ENCODE results near the gene PACC1.
"Not testable (repeated sequence)": the region's sequence is repeated elsewhere in the genome, so short reads cannot be mapped to it uniquely, and the experiment has no call there.

PACC1 gene

DNA sequence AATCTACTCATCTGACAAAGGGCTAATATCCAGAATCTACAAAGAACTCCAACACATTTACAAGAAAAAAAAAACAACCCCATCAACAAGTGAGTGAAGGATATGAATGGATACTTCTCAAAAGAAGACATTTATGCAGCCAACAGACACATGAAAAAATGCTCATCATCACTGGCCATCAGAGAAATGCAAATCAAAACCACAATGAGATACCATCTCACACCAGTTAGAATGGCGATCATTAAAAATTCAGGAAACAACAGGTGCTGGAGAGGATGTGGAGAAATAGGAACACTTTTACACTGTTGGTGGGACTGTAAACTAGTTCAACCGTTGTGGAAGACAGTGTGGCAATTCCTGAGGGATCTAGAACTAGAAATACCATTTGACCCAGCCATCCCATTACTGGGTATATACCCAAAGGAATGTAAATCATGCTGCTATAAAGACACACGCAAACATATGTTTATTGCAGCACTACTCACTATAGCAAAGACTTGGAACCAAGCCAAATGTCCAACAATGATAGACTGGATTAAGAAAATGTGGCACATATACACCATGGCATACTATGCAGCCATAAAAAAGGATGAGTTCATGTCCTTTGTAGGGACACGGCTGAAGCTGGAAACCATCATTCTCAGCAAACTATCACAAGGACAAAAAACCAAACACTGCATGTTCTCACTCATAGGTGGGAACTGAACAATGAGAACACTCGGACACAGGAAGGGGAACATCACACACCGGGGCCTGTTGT is 18.8 kb downstream of the PACC1 start:
- not testable (repeated sequence) for DNase-seq

DNA sequence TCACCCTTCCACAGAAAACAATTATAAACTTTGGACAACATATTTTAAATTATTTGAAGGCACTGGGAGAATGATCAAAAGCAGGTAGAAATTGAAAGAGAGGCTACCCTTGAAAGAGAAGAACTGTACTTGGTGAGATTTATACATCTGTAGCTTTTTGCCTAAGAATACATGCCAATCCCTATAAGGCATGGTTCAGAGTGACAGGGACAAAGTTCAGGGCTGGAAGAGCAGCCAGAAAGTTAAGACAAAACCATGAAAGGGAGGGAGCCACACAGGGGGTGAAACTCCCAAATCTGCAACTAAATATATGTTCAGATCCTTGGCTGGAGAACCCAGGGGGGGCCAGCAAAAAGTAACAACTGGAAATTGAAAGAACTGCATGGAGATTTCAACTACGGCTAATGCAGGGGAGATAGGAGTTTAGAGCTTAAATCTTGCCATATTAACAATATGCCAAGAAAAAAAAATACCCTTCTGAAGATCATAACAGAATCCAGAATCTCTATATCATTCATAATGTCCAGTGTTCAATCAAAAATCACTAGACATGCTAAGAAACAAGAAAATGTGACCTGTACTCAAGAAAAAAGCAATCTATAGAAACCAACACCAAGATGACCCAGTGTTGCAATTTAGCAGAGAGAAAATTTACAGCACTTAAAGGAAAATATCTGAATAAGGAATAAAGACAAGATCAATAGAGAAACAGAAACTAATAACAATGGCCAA is 25.5 kb downstream of the PACC1 start:
- no peak for DNase-seq

- DNase-seq: no peak
Measured at GRCh38 chr1:212386029-212386428, 28.7 kb downstream of the PACC1 start.

- no peak for DNase-seq
Measured at GRCh38 chr1:212381397-212382035, 33.2 kb downstream of the PACC1 start.

DNA sequence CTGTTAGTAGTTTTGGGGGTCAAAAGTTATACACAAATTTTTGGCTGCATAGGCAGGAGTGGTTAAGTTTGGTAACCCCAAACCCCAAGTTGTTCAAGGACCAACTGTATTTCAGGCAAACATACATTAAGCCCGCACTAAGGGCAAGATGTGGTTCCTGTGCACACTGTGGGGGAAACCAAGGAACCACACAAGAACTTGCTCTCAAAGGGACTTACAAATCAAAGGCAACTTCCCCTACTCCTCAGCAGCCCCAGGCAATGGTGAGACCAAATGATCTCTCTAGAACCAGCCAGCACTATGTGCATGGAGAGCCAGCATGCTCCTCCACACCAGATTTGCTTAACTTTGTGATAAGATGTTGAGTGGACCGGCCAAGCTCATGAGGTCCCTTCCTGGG is 35.3 kb downstream of the PACC1 start:
- no peak for DNase-seq

DNA sequence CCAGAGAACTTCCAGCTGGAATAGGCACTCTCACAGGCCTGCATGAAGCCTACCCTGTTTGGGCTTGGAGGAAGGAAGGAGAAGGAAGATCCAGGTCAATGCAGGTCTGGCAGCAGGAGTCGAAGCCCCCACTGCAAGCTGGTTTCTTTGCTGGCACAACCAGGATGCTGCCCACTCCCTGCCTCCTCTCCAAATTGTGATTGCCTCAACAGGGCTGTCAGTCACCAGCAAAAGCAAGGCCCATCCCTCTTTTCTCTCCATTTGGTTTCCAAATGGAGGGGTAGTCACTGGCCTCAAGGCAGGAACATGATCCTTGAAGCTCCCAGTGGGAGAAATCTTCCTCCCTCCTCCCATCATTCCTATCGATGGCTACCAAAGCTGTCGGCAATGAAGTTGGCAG is 37.0 kb downstream of the PACC1 start:
- no peak for DNase-seq

DNA sequence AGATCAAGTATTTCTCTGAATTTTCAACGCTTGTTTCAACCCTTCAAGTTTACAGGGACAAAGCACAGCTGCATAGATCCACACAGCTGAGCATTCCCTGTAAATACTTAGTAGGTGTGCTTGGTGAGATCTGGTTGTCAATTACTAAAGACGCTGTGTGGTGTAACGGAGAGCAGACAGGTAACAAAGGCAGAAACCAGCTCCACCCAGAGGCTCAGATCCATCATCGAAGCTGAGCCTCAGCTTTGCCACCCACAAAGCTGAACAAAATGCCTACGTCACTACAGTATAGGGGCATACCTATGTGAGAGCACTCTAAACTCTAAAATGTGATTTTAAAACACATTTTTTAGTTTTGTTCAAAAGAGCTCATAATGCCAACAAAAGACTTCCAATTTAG is 38.7 kb downstream of the PACC1 start:
- DNase-seq: no peak

DNA sequence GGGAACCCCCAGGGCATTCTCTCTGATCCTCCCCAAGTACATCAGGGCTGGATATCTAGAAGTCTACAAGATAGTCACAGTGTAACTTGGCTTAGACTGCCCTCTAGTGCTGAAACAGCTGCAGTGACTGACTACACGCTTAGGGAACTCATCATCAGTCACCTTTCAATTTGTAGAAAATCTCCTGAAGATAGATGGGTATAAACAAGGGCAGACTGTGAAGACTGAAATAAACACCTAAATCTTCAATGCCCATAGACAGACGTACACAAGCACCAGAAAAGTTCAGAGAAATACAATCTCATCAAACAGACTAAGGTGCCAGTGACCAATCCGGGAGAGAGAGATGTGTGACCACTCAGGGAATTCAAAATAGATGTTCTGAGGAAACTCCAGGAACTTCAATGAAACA is 46.6 kb downstream of the PACC1 start:
- peak; percentile 77 for DNase-seq

- no peak for DNase-seq
Measured at GRCh38 chr1:212367474-212368072, 47.1 kb downstream of the PACC1 start.

DNA sequence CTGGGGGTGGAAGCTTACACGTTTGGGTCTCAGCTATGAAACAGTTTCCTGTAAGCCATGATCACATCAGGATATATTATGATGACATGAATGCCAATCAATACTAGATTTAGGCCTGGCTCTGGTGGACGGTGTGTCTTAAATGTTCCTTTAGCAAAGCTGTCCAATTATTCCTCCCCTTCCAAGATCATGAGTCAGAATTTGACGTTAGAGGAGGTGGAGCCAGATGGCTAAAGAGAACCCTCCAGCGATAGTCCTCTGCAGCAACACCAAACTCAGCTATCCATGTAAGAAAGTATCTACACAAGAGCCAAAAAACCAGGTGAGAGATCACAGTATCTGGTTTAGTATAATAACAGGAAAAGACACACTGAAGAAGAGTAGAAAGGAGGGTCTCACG is 47.8 kb downstream of the PACC1 start:
- DNase-seq: peak; percentile 44

GRCh38 chr1:212364985-212365384 is 49.7 kb downstream of the PACC1 start:
- no peak for DNase-seq

DNA sequence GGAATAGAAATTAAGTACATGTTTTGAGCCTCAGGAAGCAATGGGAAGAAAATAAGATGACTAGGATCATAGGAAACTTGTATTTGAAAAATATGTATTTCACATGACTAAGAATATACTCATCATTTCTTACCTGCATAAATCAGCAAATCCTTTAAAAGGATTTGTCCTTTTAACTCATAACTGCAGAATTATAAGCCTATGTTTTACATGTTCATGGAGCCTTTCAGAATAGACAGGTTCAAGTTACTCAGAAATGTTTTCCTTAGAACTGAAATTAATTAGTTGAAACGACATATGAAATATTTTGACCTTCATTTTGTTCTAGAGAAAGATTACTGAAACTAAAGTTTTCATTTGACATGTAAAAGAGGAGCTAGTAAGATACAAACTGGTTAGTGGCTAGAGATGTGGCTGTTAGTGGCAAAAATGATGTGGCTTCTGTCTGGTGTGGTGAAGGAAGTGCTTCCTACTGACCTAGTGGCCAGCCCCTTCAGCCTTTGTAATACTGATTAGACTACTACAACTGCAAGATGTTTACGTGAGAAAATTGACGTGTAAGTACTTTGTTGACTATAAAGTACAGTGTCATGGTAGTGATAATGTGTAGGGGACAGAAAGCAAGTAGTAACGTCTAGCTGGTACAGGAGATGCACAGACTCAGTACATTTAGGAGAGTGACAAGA is 54.7 kb downstream of the PACC1 start:
- DNase-seq: no peak

DNA sequence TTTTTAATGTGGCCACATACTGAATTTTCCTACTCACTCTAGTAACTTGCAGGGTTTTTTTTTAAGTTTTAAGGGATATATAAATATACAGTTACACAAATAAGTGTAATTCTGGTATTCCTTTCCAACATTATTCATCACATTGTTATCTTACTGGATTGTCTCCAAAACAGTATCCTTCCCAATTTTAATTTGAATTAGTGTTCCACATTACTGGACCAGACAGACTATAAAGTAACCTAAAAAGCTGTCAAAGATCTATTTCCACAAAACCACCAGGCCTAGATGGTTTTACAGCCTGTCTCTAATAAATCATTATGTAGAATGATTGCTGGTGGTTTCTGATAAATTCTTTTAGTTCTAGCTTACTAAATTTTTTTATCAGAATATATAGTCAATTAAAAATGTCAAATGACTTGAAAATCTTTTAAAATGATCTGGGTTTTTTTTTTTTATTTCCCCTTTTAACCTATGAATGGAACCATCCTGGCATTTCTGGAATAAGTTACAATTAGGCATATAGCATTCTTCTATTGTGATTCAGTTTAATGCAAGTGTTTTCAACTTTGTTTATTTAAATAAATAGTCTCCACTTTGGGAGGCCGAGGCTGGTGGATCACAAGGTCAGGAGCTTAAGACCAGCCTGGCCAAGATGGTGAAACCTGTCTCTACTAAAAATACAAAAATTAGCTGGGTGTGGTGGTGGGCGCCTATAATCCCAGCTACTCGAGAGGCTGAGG is 59.3 kb downstream of the PACC1 start:
- peak; percentile 57 for DNase-seq

DNA sequence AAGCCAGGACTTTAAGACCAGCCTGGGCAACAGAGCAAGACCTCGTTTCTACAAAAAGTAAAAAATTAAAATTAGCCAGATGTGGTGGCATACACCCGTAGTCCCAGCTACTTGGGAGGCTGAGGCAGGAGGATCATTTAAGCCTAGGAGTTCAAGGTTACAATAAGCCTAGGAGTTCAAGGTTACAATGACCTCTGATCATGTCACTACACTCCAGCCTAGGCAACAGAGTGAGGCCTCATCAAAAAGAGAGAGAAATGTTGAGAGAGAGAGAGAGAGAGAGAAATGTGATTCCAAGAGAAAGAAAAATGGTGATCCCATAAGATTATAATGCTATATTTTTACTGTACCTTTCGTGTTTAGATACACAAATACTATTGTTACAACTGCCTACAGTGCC is 60.2 kb downstream of the PACC1 start:
- DNase-seq: no peak

DNA sequence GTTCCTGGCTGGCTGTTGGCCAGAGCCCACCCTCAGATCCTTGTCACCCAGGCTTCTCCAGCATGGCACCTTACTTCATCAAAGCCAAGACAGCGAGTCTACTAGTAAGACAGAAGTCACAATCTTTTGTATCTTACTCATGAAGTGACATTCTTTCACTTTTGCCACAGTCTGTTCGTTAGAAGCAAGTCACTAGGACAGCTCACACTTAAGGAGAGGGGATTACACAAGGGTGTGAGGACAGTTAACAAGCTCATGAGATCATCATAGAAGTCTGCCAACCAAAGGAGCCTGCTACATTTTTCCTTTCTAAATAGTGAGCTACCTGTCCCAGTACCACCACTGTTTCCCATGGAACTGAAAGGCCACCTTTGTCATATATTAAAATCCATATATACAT is 61.5 kb downstream of the PACC1 start:
- peak; percentile 13 for DNase-seq

DNA sequence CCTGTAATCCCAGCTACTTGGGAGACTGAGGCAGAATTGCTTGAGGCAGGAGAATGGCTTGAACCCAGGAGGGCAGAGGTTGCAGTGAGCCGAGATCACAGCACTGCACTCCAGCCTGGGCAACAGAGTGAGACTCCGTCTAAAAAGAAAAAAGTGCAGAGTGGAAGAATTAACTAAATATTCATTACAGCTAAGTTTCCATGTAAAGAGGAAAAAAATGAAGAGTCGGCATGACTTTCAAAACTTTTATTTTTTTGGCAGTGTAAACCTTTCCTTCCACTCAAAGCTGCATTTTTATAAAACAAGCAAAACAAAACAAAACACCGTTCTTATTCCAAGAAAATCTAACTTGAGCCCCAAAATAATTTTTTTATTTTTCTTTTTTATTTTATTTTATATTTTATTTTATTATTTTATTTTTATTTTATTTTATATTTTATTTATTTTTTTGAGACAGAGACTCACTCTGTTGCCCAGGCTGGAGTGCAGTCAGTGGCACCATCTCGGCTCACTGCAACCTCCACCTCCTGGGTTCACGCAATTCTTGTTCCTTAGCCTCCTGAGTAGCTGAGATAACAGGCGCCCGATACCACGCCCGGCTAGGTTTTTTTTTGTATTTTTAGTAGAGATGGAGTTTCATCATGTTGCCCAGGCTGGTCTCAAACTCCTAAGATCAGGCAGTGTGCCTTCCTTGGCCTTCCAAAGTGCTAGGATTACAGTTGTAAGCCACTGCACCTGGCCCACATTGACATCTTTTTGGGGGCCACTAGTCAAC is 62.9 kb downstream of the PACC1 start:
- no peak for DNase-seq

DNA sequence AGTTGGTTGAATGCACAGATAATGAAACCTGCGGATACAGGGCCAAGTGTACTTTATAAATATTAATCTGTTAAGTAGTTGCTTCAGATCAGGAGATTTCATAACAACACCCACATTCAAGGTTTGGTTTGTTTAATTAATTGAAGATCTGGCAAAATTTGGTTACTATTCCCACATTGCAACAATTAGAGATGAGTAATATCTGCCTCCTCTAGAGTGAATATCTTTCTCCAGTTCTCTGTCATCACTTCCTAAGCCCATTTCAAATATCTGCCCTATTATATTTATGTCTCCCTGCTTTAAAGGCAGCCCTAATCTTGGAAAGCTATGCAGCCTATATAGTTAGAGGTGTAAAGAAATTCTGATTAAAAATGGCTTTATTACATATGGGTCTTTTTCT is 68.1 kb downstream of the PACC1 start:
- no peak for DNase-seq

DNA sequence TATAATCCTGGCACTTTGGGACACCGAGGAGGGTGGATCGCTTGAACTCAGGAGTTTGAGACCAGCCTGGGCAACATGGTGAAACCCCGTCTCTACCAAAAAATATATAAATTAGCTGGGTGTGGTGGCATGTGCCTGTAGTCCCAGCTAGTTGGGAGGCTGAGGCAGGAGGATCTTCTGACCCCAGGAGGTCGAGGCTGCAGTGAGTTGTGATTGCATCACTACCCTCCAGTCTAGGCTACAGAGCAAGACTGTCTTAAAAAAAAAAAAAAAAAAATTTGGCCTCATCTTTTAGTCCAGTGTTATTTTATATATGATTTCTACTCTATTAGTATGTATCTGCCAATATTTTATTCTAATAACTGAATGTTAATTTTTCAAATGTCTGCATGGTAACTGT is 69.8 kb downstream of the PACC1 start:
- no peak for DNase-seq

DNA sequence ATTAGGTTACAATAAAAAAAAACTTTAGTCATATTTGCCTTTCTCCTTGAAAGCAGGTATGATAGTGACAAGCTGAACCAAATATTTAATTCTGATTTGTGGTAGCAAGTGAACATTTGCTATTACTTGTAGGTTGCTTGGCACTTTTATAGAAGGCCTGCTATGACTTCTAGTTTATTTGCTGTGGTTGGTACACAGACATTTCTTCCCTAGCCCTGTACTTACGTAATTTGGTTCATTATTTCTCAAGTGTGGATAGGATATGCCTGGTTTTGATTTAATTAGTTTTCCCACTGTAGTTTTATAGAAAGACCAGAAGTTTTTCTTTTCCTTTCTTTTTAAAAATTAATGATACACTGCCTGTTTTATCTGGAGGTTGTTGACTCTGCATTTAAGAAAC is 73.6 kb downstream of the PACC1 start:
- no peak for DNase-seq

DNA sequence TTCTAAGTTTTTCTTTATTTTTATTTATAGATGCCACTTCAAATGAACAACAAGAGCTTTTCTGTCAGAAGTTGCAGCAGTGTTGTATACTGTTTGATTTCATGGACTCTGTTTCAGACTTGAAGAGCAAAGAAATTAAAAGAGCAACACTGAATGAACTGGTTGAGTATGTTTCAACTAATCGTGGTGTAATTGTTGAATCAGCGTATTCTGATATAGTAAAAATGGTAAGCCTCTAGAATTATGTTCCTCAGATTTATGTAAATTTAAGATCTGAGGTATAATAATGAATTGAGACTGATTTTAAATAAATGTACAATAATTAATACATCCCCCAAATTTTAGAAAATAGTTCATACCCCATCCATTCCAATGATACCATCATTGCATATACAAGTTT is 85.6 kb downstream of the PACC1 start:
- no peak for DNase-seq

- no peak for DNase-seq
Measured at GRCh38 chr1:212328248-212328647, 86.4 kb downstream of the PACC1 start.

- no peak for DNase-seq
Measured at GRCh38 chr1:212326541-212326940, 88.1 kb downstream of the PACC1 start.
